ENCODE data around the gene DMD.

The DMD gene

DNA sequence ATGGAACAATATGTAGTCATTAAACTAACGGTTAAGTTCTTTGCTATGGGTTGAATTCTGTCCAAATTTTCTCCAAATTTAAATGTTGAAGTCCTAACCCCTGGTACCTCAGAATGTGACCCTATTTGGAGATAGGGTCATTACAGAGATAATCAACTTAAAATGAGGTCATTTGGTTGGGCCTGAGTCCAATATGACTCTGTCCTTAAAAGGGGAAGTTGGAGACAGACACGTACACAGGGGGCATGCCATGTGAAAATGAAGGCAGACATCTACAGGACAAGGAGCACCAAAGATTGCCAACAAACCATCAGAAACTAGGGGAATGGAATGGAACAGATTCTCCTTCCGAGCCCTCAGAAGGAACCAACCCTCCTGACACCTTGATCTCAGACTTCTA is 1647.6 kb downstream of the DMD start:
- no peak overlapping the region for H2AFZ ChIP-seq (ENCODE audit: low read depth, low read length)
- H3K4me2 ChIP-seq (ENCODE audit: insufficient read depth, low read length) = no peak overlapping the region
- no peaks in the 10 kb centered on the region for H3K79me2 ChIP-seq (ENCODE audit: insufficient read depth, low read length)
- no peak for DNase-seq
- no peaks in the 10 kb centered on the region for H3K4me1 ChIP-seq (ENCODE audit: insufficient read depth, low read length)
- no peaks in the 10 kb centered on the region for H3K9me3 ChIP-seq (ENCODE audit: insufficient read depth, low read length, severe bottlenecking)
- no peaks in the 10 kb centered on the region for H3K36me3 ChIP-seq (ENCODE audit: insufficient read depth, low read length)
- H3K27me3 ChIP-seq (ENCODE audit: insufficient read depth, low read length, poor library complexity) = no peaks in the 10 kb centered on the region
- H3K27ac ChIP-seq (ENCODE audit: low read length) = no peak overlapping the region
- H3K9ac ChIP-seq (ENCODE audit: low read depth, low read length) = no peak overlapping the region
- H3K4me3 ChIP-seq (ENCODE audit: low read depth in 1 of 2, low read length in 2 of 2) = no peak overlapping the region
- ATAC-seq (ENCODE audit: insufficient read depth, low read depth) = no peak
- no peaks in the 10 kb centered on the region for H4K20me1 ChIP-seq (ENCODE audit: insufficient read depth, low read length)
- no peak for TF ChIP-seq EZH2 (IDR thresholded peaks at IDR 0.05; ENCODE audit: borderline replicate concordance, low read depth, low read length, severe bottlenecking)
- TF ChIP-seq, protein P1, sequence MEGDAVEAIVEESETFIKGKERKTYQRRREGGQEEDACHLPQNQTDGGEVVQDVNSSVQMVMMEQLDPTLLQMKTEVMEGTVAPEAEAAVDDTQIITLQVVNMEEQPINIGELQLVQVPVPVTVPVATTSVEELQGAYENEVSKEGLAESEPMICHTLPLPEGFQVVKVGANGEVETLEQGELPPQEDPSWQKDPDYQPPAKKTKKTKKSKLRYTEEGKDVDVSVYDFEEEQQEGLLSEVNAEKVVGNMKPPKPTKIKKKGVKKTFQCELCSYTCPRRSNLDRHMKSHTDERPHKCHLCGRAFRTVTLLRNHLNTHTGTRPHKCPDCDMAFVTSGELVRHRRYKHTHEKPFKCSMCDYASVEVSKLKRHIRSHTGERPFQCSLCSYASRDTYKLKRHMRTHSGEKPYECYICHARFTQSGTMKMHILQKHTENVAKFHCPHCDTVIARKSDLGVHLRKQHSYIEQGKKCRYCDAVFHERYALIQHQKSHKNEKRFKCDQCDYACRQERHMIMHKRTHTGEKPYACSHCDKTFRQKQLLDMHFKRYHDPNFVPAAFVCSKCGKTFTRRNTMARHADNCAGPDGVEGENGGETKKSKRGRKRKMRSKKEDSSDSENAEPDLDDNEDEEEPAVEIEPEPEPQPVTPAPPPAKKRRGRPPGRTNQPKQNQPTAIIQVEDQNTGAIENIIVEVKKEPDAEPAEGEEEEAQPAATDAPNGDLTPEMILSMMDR (IDR thresholded peaks at IDR 0.05; ENCODE audit: borderline replicate concordance, extremely low read depth, low read length, poor library complexity, severe bottlenecking) = no peak

DNA sequence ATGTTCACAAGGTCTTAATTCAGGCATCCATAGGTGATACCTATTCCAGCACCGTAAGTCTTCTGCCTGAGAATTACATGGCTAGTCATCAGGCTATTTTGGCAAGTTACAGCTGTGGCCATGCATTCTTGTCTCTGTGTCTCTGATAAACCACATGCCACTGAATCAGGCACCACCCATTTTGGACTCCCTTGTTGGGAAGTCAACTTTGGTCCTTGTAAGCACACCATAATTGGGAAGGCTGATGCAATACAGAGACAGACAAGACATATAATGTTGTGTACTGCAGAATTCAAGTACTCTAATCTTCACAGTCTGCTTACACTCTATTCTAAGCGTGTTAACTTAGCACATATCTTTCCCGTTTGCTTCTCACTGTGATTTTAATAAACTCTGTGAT is 1655.8 kb downstream of the DMD start:
- Histone ChIP-seq H3K79me2 (ENCODE audit: insufficient read depth, low read length) (no peaks in the 10 kb centered on the region), H3K27me3 (ENCODE audit: insufficient read depth, low read length, poor library complexity) (no peaks in the 10 kb centered on the region), H4K20me1 (ENCODE audit: insufficient read depth, low read length) (no peaks in the 10 kb centered on the region), H3K9me3 (ENCODE audit: insufficient read depth, low read length, severe bottlenecking) (no peaks in the 10 kb centered on the region), H3K4me1 (ENCODE audit: insufficient read depth, low read length) (no peaks in the 10 kb centered on the region), H3K27ac (ENCODE audit: low read length) (no peak overlapping the region), H3K36me3 (ENCODE audit: insufficient read depth, low read length) (no peaks in the 10 kb centered on the region), H3K9ac (ENCODE audit: low read depth, low read length) (no peak overlapping the region), H3K4me2 (ENCODE audit: insufficient read depth, low read length) (no peak overlapping the region), H3K4me3 (ENCODE audit: low read depth in 1 of 2, low read length in 2 of 2) (no peak overlapping the region), H2AFZ (ENCODE audit: low read depth, low read length) (no peak overlapping the region)
- TF ChIP-seq EZH2 (IDR thresholded peaks at IDR 0.05; ENCODE audit: borderline replicate concordance, low read depth, low read length, severe bottlenecking) = no peak
- TF ChIP-seq, protein P1 (IDR thresholded peaks at IDR 0.05; ENCODE audit: borderline replicate concordance, extremely low read depth, low read length, poor library complexity, severe bottlenecking) = no peak
- ATAC-seq (ENCODE audit: insufficient read depth, low read depth) = no peak
- DNase-seq = no peak

DNA sequence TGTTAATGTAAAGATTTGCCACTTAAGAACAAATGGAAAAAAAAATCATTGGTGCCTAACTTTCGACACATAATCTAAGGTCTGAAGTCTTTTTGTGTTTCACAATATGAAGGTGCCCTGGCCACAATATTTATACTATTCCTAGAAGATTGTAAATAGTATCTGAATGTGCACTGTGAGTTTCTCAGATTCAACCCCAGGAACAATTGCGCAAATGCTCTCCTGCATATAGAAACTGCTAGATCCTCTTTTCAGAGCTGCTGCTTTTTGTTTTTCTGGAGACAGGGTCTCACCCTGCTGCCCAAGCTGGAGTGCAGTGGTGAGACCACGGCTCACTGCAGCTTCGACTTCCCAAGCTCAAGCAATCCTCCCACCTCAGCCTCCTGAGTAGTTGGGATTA is 1659.4 kb downstream of the DMD start:
- DNase-seq = no peak
- no peak overlapping the region for H3K27ac ChIP-seq (ENCODE audit: low read length)
- no peak overlapping the region for H3K4me3 ChIP-seq (ENCODE audit: low read depth in 1 of 2, low read length in 2 of 2)
- H3K4me2 ChIP-seq (ENCODE audit: insufficient read depth, low read length) = no peak overlapping the region
- H3K9ac ChIP-seq (ENCODE audit: low read depth, low read length) = no peak overlapping the region
- no peaks in the 10 kb centered on the region for H3K79me2 ChIP-seq (ENCODE audit: insufficient read depth, low read length)
- H2AFZ ChIP-seq (ENCODE audit: low read depth, low read length) = no peak overlapping the region
- H3K36me3 ChIP-seq (ENCODE audit: insufficient read depth, low read length) = no peaks in the 10 kb centered on the region
- H4K20me1 ChIP-seq (ENCODE audit: insufficient read depth, low read length) = no peaks in the 10 kb centered on the region
- TF ChIP-seq, protein P1 (IDR thresholded peaks at IDR 0.05; ENCODE audit: borderline replicate concordance, extremely low read depth, low read length, poor library complexity, severe bottlenecking) = no peak
- no peak for TF ChIP-seq EZH2 (IDR thresholded peaks at IDR 0.05; ENCODE audit: borderline replicate concordance, low read depth, low read length, severe bottlenecking)
- no peaks in the 10 kb centered on the region for H3K9me3 ChIP-seq (ENCODE audit: insufficient read depth, low read length, severe bottlenecking)
- no peaks in the 10 kb centered on the region for H3K4me1 ChIP-seq (ENCODE audit: insufficient read depth, low read length)
- no peak for ATAC-seq (ENCODE audit: insufficient read depth, low read depth)
- H3K27me3 ChIP-seq (ENCODE audit: insufficient read depth, low read length, poor library complexity) = no peaks in the 10 kb centered on the region

DNA sequence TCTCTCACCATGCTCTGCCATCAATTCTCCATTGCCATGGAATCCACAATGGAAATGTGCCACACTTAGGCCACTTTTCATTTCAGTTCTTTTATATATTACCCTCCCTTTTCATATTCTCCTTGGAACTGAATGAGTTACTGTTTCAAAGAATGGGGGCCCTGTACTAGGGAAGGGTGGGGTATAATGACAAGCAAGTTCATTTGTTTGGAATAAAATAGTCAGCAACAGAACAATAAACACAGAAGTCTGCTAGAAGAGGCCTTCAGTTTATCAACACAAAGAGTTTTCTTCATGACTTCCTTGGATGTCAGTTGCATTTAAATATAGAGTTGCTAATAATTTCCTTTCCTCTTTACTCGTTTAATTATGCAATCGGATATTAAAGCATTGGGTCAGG is 1661.2 kb downstream of the DMD start:
- TF ChIP-seq, protein P1 (IDR thresholded peaks at IDR 0.05; ENCODE audit: borderline replicate concordance, extremely low read depth, low read length, poor library complexity, severe bottlenecking) = no peak
- TF ChIP-seq EZH2 (IDR thresholded peaks at IDR 0.05; ENCODE audit: borderline replicate concordance, low read depth, low read length, severe bottlenecking) = no peak
- Histone ChIP-seq H2AFZ (ENCODE audit: low read depth, low read length) (no peak overlapping the region), H3K9ac (ENCODE audit: low read depth, low read length) (no peak overlapping the region), H3K4me1 (ENCODE audit: insufficient read depth, low read length) (no peaks in the 10 kb centered on the region), H3K9me3 (ENCODE audit: insufficient read depth, low read length, severe bottlenecking) (no peaks in the 10 kb centered on the region), H3K4me2 (ENCODE audit: insufficient read depth, low read length) (no peak overlapping the region), H3K4me3 (ENCODE audit: low read depth in 1 of 2, low read length in 2 of 2) (no peak overlapping the region), H3K27me3 (ENCODE audit: insufficient read depth, low read length, poor library complexity) (no peaks in the 10 kb centered on the region), H4K20me1 (ENCODE audit: insufficient read depth, low read length) (no peaks in the 10 kb centered on the region), H3K27ac (ENCODE audit: low read length) (no peak overlapping the region), H3K36me3 (ENCODE audit: insufficient read depth, low read length) (no peaks in the 10 kb centered on the region), H3K79me2 (ENCODE audit: insufficient read depth, low read length) (no peaks in the 10 kb centered on the region)
- no peak for DNase-seq
- no peak for ATAC-seq (ENCODE audit: insufficient read depth, low read depth)

All from DND-41 (cell line).